CD1c-positive myeloid dendritic cell (primary cell): Measurements from ENCODE around the gene RHOA.
A peak's percentile ranks its signal among the peaks of the same experiment; 100 is the strongest.

Experiments
- DNase-seq: peaks from one replicate; pipeline ENCODE4 v3.0.0-alpha.2; 2016; ENCODE audit errors: extremely low spot score

RHOA gene

DNA sequence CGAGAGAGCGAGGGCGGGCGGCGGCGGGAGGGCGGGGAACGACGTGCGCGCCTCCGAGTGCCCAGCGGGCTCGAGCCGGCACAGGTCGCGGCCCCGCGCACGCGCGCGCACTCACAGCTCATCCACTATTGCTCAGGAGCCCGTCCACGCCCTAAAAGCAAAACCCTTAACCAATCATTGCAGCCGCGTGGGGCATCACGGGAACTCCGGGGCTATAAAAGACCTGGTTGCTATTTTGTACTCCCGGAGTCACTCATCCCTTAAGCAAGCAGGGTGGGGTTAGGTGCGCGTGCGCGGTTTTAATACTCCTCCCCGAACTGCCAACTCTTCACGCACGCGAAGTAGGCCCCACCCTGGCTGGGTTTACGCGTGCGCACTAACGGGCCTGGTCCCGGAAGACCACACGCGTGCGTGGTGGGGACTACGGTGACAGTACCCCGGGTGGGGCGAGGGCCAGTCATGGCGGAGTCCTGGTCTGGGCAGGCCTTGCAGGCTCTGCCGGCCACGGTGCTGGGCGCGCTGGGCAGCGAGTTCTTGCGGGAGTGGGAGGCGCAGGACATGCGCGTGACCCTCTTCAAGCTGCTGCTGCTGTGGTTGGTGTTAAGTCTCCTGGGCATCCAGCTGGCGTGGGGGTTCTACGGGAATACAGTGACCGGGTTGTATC is at the start of gene RHOA, which contains the start of gene TCTA:
TSS of gene RHOA (minus strand) at position 9 of the 664 bp plus-strand sequence. CDS start 36,387 bp downstream, outside the sequence.
TSS of gene TCTA (plus strand) at position 456 of the 664 bp plus-strand sequence. CDS start at position 460, 4 bp downstream.
- DNase-seq: peak; percentile 100

DNA sequence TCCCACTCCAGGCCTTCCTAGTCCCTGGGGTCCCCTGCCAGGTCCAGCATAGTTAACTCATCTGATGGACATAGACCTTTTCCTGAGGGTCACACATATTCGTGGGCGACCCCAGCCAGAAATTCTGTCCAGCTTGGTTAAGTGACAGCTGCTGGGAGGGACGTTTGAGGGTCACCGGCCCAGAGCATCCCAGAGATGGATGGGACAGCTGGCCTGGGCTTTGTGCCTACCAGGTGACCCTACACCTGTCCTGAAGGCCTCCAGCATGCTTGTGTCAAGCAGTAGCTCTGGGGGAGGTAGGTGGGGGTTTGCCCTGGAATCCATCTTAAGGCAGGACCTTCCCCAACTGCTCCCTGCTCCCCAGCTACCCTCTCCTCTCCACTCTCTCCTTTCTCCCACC is 49.2 kb upstream of the RHOA start:
- no peak for DNase-seq

DNA sequence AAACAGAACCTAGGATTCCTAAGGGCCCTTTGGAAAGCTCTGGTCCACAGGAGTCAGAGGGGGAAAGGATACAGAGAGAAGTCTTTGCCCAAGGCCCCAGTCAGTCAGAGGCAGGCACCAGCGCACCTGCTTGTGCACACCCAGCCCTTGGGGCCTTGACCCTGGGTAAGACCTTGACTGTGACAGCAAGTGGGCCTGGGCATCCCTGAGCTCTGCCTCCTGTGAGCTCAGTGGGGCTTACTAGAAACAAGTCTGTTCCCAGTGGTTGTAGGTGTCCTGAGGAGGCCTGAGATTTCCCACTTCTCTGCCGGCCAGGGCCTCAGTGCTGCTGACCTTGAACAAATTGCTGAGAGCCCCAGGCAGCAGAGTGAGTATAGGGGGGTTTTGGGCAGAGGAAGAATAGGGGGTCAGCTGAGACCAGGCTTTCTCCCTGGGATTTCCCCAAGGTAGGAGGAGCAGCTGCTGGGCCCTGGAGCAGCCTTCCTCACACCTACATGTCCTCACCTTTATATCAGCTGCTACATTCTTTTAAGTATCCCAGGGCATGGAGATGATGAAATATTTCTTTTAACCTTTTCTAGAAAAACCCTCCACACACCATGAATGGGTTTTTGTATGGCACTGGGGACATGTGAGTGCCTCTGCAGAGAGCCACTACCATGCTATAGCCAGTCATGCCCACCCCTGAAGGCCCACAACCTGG is 48.6 kb upstream of the RHOA start:
- DNase-seq: no peak

DNA sequence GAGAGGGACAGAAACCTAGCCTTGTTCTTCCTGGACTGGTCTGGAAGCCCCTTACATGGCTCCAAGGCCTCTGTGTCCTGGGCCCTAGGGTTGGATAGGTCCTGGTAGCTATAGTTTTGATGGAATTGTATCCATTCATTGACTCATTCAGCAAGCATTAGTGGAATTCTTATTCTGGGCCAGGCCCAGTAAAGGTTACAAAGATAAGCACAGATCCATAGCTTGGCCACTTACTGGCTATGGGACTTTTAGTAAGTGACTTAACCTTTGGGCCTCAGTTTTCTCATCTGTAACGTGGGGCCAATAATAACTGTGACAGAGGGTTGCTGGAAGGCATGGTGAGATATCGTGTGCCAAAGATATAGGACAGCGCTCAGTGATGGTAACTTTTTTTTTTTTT is 44.7 kb upstream of the RHOA start:
- no peak for DNase-seq

DNA sequence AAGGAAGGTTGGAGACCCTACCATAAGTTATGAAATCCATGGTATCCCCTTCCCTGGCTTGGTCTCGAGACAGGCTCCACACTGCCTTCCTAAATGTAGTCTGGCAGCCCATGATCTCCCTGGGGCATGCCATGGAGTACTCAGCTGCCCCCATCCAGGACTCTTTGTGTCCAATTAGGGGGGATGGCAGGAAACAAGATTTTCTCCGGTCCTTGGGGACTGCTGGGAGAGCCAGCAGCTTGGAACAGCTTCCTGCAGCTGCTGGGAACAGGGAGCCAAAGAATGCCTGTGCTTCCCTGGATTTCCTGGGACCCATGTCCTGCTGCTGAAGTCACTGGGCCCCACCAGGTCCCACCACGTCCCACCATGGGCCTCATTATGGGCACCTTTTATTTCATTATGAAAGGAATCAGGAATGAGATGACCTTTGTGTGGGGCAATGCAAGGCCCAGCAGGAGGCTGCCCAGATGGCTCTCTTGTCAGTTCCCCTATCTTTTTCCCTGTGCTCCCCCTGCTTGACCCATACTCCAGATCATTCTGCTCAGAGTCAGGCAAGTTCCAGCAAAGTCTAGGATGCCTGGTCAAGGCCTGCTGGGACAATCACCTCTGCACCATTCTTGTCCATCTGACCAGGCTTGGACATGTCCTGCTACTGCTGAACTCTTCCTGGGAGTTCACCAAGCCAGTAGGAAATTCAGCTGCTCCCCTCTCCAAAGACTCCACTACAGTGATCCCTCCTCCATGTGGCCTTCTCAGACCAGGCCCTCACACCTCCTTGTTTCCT is 43.3 kb upstream of the RHOA start:
- DNase-seq: no peak

DNA sequence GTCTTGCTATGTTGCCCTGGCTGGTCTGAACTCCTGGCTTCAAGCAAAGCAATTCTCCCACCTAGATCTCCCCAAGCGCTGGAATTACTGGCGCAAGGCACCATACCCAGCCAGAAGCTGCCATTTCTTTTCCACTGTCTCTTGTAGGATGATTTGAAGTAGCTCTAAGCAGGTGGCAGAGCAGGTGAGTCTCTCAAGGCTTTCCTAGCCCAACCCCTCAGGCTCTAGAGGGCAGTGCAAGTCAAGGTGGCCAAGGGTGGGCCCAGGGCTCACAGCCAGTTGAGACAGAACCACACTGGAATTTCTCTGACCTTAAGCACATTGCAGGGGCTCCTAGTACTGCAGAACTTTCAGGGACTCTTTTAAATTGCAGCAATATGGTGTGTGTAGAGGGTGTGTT is 42.7 kb upstream of the RHOA start:
- DNase-seq: no peak

DNA sequence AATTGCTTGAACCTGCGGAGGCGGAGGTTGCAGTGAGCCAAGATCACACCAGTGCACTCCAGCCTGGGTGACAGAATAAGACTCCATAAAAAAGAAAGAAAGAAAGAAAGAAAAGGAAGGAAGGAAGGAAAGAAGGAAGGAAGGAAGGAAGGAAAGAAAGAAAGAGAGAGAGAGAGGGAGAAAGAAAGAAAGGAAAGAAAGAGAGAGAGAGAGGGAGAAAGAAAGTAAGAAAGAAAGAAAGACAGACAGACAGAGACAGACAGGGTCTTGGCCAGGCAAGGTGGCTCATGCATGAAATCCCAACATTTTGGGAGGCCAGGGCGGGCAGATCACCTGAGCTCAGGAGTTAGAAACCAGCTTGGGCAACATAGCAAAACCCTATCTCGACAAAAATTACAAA is 41.8 kb upstream of the RHOA start:
- no peak for DNase-seq

DNA sequence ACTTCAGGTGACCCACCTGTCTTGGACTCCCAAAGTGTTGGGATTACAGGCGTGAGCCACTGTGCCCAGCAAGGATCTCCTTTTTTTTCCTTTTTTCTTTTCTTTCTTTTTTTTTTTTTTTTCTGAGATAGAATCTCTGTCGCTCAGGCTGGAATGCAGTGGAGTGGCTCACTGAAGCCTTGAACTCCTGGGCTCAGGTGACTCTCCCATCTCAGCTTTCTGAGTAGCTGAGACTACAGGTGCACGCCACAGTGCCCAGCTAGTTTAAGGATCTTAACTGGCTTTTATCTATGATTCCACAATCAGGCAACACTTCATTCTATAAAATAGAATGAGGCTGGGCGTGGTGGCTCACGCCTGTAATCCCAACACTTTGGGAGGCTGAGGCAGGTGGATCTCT is 33.6 kb upstream of the RHOA start:
- no peak for DNase-seq

DNA sequence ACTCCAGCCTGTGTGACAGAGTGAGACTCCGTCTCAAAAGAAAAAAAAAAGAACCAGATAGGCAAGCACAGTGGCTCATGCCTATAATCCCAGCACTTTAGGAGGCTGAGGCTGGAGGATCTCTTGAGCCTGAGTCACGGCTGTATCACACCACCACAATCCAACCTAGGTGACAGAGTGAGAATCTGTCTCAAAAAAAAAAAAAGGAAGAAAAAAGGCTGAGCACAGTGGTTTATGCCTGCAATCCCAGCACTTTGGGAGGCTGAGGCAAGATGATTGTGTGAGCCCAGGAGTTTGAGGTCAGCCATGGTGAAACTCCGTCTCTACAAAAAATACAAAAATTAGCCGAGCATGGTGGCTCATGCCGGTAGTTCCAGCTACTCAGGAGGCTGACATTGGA is 23.0 kb upstream of the RHOA start:
- no peak for DNase-seq

DNA sequence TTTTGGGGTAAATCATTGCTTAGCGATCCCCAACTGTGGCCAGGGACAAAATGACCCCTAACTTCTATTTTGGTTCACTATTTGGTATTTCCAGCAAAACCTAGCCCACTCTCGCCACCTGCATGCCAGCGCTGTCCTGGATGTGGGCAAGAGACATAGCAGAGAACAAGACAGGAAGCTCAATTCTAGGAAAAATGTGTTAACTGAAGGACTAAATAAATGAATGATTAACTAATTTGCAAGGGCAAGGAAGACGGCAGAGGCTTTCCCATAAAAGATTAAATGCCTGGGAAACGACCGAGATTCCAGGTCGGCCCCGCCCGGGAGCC is 16.9 kb upstream of the RHOA start:
- DNase-seq: no peak

DNA sequence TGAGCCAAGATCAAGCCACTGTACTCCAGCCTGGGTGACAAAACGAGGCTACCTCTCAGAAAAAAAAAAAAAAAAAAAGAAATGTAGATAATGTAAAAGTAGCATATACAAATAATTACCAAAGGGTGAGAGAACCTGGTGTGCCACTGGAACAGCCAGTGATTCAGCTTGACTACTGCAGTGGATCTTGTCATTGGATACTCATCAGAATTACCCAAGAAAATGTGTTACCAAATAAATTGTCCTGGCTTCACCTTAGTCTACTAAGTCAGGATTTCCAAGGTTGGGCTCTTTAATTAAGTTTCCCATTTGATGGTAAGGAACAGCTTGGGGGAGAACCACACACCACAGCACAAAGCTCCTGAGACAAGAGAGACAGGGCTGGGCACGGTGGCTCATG is 15.8 kb upstream of the RHOA start:
- DNase-seq: no peak

DNA sequence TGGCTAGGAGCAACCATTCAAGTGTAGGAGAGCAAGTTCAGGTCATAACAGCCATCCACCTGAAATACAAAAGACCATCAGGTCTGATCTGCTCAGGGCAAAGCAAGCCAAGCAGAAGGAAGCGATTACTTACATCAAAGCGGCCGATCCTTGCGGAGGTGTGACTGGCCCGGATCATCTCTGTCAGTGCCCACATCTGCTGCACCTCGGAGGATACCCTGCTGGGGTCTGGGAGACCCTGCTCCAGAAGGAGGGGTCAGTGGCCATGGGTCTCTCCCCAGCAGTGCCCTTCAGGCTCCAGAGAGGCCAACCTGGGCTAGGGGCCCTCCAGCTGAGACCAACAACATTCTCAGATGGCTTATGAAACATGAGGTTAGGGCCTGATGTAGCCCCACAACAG is 13.0 kb upstream of the RHOA start:
- DNase-seq: no peak

DNA sequence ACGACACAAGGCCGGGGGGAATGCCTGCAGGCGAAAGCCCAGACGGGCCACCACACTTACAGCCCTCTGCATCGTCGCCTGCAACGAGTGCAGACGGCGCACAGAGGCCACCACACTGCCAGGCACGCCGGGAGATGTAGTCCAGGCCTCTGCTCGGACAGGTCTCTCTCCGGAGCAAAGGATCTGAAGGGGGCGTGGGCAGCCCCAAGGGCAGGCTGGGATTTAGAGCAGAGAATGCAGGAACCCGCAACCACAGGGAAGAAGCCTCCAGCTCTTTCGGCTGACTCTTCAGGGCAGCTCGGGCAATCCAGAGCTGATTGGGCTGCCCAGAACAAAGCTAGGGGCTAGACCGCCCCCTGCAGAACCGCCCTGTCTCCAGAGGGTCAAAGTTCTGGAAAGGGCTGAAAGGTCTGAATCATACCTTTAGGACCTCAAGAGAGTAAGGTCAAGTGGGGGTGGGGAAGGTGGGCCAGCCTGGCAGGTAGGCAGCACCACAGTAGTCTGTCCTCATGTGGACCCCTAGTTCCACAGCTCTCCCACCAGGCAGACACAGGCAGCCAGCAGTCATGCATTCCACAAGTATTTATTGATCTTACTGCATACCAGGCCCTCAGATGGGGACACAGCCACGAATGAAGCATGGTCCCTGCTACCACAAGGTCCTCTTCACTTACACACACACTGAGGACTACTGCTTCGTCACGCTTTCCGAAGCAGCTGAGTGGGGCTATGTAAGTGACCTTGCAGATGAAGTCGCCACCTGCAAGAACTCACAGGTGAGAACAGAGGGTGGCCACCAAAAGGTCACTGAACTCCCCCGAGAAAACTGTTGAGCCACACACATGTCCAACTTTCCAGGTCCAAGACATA is 10.8 kb upstream of the RHOA start, which contains the start of gene AMT:
TSS of gene AMT (minus strand) at position 95 of the 870 bp plus-strand sequence. CDS start at position 72, 23 bp downstream.
- DNase-seq: peak; percentile 47

DNA sequence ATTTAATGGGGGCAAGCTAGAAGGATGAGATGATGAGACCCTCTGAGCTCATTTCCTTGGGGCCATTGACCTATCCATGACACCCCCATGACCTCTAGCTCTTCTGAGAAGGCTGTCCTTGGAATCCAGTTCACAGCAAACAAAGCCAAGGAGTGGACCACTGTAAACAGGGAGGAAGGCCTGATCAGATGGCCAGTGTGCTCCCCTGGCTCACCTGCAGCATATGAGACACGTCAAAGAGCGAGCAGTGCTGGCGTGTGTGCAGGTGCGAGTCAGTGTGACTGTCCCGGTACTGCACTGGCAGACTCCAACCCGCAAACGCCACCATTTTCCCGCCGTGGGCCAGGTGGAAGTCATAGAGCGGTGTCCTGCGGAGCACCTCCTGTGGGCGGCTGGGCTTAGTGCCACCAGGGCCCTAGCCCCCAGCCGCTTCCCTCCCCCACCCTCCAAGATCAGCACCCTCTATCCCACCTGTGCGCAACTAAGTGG is 10.2 kb upstream of the RHOA start:
- DNase-seq: no peak

DNA sequence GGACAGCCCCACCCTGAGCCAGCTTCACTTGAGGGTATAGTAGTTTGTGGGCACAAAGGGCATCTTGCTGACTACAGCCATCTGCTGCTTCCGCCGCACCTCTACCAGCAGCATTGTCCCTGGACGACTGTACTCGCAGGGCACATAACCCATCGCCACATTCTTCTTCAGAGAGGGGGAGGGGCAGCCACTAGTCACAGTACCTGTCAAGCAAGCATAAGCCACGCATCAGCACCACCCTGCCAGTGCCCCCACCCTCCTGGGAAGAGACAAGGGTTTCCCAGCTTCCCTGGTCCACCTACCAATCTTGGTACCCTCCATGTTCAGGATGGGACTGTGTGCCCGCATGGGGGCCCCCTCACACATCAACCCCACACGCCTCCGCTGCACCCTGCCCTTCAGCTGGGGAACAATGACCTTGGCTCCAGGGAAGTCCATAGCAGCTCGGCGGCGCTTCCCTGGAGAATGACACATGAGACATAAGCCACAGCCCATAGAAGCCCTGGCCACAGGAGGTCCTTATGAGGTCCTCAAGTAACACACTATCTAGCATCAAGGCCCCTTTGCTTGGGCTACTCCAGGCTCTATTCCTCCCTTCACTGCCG is 5.8 kb upstream of the RHOA start:
- no peak for DNase-seq

DNA sequence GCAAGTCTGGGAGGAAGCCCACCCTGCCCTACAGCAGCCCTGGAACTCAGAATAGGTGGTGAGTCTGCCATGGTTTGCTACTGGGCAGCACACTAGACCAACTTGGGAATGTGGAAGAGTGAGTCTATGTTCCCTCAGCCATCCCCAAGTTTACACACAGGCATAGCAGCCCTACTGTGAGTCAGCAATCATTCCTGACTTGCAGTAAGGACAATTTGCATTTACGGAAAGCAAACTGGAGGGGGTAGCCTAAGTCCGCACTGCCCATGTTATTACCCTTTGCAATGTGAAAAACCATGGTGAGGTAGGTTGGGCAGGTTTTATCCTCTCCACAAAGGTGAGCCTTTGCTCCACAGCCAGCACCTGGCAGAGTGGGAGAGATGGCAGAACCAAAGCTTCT is 5.1 kb upstream of the RHOA start:
- no peak for DNase-seq

DNA sequence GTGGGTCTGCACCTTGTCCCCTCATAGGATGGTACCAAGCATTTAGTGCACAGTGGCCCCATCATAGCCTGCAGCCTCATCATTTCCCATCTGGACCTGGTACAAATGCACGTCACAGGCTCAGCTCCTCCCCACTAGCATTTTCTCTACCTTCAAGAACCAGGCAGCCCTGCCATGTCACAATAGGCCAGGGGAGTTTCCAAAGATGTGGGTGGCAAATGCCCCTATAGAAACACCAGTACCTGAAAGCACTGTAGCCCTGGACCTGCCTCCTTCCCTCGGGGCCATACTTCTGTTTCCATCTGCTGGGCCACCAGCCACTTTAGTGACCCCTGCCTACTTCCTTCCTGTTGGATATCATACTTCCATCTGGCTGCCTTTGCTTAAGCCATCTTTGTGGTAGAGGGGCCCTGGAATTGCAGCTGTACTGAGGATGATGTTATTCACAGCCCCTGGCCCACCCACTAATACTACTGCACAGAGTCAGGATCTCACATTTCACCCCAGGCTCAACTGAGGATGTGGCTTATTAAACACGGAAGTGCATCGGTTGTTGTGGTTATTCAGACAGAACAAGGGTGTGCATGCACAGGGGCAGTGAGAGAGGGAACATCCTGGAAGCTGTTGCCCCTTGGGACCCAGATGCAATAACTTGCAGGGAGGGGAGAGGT is 4.3 kb upstream of the RHOA start:
- DNase-seq: peak; percentile 65

DNA sequence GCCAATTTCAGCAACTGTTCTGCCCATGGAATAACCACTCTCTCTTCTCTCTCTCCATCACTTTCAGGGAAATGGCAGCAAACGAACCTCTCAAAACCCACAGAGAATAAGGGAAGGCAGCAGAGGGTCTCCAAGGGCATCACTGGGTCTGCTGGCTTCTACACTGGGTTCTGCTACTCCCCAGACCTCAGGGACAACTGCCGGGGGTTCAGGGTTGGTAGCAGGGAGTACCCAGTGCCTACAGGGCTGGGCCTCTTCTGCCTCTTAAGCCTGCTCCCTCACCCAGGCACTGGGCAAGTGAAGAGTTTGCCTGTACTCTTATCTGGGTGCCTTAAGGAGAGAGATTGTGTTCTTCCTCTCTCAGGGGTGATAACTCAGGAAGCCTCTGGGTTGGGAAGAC is 3.0 kb upstream of the RHOA start:
- no peak for DNase-seq

DNA sequence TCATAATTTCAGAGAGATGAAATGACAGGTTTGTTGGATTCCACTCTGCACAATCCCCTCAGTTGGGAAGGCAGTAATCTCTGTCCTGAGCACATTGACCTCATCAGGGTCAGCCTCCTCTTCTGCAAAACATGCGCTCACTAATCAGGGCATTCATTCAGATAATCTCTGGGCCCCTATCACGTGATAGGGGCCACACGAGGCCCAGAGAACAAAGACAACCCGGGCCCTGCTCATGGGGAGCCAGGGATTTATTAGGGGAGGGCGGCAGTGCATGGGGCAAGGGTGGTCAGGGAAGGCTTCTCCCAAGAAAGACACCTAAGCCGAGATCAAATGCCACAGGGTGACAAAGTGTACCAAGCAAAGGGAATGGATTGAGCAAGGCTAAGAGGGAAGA is 1.6 kb upstream of the RHOA start:
- DNase-seq: no peak

DNA sequence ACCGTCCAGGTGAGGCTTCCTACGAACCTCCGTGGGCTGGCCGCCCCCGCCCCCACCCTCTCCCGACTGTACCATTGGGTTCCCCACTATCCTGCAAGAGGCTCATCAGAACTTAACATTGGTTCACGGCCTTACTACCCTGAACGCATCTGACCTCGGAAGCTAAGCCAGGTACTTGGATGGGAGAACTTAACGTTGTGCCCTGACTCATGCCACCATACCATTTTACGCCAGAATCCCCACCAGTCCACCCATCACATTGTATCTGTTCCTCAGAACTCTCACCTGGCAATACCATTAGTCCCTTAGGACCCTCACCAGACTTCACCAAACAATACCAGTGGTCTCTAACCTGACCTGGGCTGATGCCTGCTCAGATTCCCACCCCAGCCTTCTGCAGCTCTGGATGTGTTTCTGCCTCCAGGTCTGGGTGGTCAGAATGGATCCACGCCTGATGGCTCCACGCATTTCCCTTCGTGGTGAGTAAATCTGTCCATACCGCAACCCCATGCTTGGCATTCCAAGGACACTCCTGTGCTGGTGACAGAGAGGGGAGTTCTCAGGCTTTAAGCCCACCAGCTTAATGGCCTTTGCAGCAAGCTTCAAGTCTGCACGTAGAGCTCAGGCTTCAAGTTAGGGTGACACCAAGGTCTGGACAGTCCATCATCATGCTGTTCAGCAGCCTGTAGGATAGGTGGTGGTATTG is 1.0 kb upstream of the RHOA start:
- DNase-seq: no peak
